Stimulated activated CD4-positive, alpha-beta T cell treated with anti-CD3 and anti-CD28 coated beads, Interleukin-12 subunit alpha, Interleukin-12 subunit beta, amount 100 ng/mL, for 24 hours (primary cell): ENCODE data around the gene PDK3.

Experiments used
- DNase-seq, 2 experiments: peaks; one replicate each; pipeline ENCODE4 v3.0.0-alpha.2; 2020; ENCODE audit warnings: low read depth in 2 of 2

The PDK3 gene

GRCh38 chrX:24464836-24465531 lies at the start of gene PDK3:
PDK3 (plus strand) TSS chrX:24465286; CDS start chrX:24465456, 170 bp downstream.
- DNase-seq, result peak; percentile 73

- no peak for DNase-seq
Observed at GRCh38 chrX:24415921-24416320, 49.2 kb upstream of the PDK3 start.

- no peak for DNase-seq
Observed at GRCh38 chrX:24423960-24424359, 41.1 kb upstream of the PDK3 start.

GRCh38 chrX:24424948-24425347 lies 40.1 kb upstream of the PDK3 start:
- DNase-seq, result no peak

- DNase-seq, result no peak
Observed at GRCh38 chrX:24425806-24426205, 39.3 kb upstream of the PDK3 start.

- DNase-seq, result no peak
Observed at GRCh38 chrX:24426340-24426913, 38.7 kb upstream of the PDK3 start.

- DNase-seq, result no peak
Observed at GRCh38 chrX:24426921-24427746, 38.0 kb upstream of the PDK3 start.

- no peak for DNase-seq
Observed at GRCh38 chrX:24427747-24428019, 37.4 kb upstream of the PDK3 start.

- DNase-seq, result no peak
Observed at GRCh38 chrX:24428516-24428915, 36.6 kb upstream of the PDK3 start.

GRCh38 chrX:24435060-24435459 lies 30.0 kb upstream of the PDK3 start:
- DNase-seq, result no peak

GRCh38 chrX:24443918-24444317 lies 21.2 kb upstream of the PDK3 start:
- DNase-seq, result no peak

- no peak for DNase-seq
Observed at GRCh38 chrX:24444645-24445044, 20.4 kb upstream of the PDK3 start.

GRCh38 chrX:24448762-24449250 lies 16.3 kb upstream of the PDK3 start:
- no peak for DNase-seq

- no peak for DNase-seq
Observed at GRCh38 chrX:24463077-24463476, 2.0 kb upstream of the PDK3 start.

- no peak for DNase-seq
Observed at GRCh38 chrX:24464498-24464835, 619 bp upstream of the PDK3 start.

- no peak for DNase-seq
Observed at GRCh38 chrX:24465532-24465865, 413 bp downstream of the PDK3 start.

GRCh38 chrX:24466025-24466424 lies 939 bp downstream of the PDK3 start:
- DNase-seq, result no peak

- DNase-seq, result no peak
Observed at GRCh38 chrX:24468245-24468644, 3.2 kb downstream of the PDK3 start.

GRCh38 chrX:24471808-24472207 lies 6.7 kb downstream of the PDK3 start:
- DNase-seq, result no peak

- DNase-seq, result no peak
Observed at GRCh38 chrX:24475480-24475879, 10.4 kb downstream of the PDK3 start.

GRCh38 chrX:24478509-24478908 lies 13.4 kb downstream of the PDK3 start:
- no peak for DNase-seq

GRCh38 chrX:24479924-24480323 lies 14.8 kb downstream of the PDK3 start:
- DNase-seq, result peak; percentile 33 to 52

- no peak for DNase-seq
Observed at GRCh38 chrX:24480400-24480865, 15.3 kb downstream of the PDK3 start.
